GM18907 (cell line): ENCODE results near the gene AP2M1.
"Not testable (repeated sequence)": the region's sequence is repeated elsewhere in the genome, so short reads cannot be mapped to it uniquely, and the experiment has no call there.

Experiments
- ATAC-seq: cut with Tn5 transposase; IDR thresholded peaks from one replicate; pipeline ENCODE4 v1.9.1; 2021; ENCODE audit warnings: mild to moderate bottlenecking, moderate library complexity; ENCODE audit not compliant: unreplicated experiment

AP2M1 gene

DNA sequence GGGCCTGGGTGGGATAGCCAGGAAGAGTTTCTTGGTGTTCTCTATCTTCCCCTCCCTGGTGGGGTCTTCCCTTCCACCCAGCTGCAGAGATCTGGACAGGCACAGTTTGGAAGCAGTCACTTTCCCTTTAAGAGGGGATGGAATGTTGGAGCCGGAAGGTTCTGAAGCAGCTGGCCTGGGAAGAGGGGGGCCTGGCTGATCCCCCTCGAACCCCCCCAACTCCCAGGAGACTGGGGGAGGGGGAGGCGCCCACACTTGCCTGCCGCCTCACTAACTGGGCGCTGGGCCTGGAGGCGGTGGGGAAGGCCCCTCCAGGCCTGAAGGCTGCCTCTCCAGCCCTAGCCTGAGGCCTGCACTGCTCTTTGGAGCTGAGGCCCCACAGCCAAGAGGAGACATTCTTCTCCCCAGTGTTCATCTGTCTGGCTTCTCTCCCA lies 18.1 kb upstream of the AP2M1 start:
- no peak for ATAC-seq

DNA sequence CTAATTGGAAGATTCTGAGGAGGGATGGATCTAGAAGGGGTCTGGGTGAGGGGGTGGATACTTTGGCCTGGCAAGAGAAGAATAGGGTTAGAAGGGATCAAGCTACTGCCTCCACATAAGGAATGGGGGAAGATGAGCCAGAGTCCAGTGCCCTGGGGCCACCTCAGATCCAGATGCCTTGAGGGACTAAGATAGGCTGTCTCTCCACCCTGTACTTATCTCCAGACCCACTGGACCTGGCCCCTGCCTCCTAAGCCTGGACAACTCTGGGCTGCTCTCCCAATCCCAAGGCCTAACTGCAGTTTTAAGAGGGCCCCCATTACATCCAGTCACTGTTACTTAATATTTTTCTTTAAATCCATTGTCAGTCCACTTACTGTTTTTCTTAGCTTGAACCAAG lies 17.4 kb upstream of the AP2M1 start:
- ATAC-seq: no peak

DNA sequence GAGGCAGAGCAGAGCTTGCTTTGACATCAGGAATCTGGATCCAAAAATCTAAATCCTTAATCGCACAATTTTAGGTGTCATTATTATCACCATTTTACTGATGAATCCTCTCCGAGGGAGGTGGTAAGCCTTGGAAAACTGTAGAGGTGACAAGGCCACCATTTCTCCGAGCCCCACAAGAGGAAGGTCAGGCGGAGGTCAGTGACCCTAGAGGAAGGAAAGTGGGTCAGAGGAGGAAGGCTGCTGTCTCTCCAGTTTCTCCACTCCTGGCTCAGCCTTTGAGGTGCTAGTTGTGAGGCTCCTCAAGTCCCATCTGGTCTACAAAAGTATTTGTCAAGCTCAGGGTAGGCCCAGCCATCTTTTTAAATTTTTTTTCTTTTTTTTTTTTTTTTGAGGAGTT lies 16.3 kb upstream of the AP2M1 start:
- ATAC-seq: no peak

DNA sequence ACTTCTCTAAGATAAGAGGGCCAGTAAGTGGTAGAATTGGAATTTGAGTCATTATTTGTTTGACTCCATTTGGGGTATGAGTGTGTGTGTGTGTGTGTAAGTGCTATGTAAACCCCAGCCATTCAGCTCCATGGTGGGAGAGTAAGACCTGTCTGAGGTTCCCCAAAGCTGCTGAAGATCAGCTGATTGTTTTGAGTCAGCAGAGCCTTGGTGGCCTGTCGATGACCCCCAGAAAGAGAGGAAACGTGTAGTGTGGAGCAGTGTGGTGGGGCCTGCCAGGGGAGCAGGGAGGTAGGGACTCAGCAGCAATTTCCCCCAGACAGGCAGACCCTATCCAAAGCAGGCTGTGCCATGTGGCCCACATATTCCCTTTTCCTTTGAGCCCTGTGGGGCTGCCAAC lies 14.2 kb upstream of the AP2M1 start:
- ATAC-seq: no peak

DNA sequence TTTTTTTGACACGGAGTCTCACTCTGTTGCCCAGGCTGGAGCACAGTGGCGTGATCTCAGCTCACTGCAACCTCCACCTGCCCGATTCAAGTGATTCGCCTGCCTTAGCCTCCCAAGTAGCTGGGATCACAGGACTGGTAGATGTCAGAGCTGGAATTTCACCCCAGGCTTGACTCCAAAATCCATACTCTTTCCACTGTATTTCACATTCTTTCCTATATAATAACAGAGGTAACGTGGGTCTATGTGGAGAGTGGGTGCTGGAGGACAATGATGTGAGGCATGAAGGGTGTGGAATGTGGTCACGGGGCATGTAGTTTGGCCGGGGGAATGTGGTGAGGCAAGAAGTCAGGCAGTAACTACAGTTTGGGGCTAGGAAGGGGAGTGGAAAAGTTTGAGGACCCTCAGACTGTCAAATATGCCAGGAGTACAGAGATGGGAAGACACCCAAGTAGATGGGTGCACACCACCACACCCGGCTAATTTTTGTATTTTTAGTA lies 12.0 kb upstream of the AP2M1 start:
- ATAC-seq: not testable (repeated sequence)

DNA sequence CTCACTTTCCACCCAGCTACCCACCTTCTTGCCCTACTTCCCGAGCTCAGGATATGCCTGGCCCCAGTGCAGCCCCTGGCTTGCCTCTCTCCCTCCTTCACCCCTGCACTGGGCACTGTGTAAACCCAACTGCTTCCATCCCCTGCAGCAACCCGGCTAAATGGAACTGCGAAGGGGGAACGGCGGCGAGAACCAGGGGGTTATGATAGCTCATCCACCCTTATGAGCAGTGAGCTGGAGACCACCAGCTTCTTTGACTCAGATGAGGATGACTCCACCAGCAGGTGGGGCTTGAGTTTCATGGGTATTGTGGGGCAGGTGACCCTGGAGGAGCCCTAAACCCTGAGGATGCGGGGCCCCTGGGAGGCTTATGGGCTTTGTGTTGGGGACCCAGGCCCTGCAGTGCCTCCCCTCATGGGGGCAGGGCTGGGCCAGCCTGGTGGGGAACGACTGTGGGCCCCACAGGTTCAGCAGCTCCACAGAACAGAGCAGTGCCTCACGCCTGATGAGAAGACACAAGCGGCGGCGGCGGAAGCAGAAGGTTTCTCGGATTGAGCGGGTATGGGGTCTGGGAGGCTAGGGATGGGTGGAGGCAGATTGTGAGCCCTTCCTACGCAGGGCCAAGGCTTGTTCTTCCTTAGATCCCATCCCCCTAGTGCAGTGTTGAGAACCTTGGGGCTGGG lies 9.9 kb upstream of the AP2M1 start:
- ATAC-seq: no peak

DNA sequence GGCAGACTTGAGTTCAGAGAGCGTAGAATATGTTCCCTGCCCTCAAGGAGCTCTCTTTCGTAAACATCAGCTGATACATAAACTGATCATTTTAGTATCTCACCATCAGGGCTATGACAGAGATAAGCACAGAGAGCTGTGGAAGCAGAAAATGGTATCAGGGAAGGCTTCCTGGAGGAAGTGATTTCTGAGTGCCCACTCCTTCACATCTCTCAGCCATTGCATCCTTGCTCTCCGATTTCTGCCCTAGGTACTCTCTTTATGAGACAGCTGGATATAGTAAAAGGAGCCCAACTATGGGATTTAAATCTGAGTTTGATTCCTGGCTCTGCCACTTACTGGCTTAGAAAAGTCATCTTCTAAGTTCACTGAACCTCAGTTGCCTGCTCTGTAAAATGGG lies 9.1 kb upstream of the AP2M1 start:
- no peak for ATAC-seq

DNA sequence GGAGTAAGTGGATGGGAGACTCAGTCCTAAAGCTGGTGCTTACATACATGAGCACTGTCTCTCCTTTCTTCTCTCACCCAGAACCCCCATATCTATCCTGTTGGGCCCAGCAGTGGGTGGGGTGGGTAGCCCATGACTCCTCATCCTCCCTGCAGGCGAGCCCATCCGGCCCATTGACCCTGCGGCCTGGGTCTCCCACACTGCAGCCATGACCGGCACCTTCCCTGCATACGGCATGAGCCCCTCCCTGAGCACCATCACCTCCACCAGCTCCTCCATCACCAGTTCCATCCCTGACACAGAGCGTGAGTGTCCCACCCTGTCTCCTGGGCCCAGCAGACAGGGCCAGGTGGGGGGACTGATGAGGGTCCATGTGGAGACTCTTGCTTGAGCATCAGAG lies 8.0 kb upstream of the AP2M1 start:
- no peak for ATAC-seq

DNA sequence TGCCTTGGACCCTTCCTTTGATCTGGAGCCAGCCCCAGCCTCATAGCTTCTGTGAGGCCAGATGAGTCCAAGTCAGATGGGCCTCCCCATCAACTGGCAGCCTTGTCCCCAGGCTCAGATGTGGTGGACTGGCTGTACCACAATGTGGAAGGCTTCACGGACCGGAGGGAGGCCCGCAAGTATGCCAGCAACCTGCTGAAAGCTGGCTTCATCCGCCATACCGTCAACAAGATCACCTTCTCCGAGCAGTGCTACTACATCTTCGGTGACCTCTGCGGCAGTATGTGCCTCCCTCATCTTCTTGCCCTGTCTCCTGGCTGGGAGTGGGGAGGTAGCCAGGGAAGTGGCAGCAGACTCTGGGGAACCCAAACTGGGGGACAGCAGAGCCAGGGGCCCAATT lies 6.9 kb upstream of the AP2M1 start:
- ATAC-seq: no peak

DNA sequence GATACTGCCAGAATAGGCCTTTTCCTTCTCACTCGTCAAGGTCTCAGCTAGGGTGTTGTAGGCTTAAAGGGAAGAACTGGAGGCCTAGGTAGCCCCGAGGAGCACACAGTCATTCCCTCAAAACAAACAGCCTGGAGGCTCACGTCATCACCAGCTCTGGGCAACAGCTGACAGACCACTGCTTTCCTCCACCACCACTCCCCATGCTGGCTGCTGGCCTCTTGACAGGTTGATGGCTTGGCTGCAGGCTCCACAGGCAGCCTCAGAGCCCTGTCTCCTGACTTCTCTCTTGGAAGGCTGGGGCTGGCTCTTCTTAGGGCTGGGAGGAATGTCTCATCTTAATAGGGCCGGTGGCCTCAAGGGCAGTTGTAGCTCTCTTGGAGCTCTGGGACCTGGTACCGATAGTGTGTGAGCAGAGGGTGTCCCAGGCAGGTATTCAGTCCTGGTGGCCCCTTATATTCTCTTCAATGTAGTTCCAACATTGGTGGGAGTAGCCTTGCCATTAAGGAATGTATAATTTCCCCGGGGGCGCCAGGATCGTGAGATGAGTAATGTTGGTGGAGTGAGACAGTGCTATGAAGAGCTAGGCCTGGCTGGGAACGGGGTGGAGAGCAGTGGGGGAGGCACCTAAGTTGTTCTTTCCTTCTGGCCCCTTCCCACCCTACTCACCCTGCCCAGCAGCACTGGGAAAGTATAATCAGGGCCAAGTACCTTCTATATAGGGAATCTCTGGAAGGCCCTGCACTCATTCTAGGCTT lies 6.1 kb upstream of the AP2M1 start:
- no peak for ATAC-seq

DNA sequence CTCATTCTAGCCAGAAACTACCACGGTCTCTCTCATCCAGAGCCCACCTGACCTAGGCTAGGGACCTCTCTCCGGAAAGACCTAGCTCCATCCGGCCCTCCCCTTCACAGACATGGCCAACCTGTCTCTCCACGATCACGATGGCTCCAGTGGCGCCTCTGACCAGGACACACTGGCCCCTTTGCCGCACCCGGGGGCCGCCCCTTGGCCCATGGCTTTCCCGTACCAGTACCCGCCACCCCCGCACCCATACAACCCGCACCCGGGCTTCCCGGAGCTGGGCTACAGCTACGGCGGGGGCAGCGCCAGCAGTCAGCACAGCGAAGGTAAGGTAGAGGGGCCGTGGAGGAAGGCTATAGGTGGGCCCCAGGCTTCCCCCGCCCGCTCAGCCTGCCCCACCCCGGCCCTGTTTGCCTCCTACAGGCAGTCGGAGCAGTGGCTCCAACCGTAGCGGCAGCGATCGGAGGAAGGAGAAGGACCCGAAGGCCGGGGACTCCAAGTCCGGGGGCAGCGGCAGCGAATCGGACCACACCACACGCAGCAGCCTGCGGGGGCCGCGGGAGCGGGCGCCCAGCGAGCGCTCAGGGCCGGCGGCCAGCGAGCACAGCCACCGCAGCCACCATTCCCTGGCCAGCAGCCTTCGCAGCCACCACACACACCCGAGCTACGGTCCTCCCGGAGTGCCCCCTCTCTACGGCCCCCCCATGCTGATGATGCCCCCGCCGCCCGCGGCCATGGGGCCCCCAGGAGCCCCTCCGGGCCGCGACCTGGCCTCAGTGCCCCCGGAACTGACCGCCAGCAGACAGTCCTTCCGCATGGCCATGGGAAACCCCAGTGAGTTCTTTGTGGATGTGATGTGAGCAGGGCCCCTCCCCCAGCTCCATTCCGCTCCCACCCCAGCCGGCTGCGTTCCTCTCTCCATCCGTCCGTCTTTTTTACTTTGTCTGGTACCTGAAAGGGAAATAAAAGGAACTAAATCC lies 4.5 kb upstream of the AP2M1 start:
- no peak for ATAC-seq

DNA sequence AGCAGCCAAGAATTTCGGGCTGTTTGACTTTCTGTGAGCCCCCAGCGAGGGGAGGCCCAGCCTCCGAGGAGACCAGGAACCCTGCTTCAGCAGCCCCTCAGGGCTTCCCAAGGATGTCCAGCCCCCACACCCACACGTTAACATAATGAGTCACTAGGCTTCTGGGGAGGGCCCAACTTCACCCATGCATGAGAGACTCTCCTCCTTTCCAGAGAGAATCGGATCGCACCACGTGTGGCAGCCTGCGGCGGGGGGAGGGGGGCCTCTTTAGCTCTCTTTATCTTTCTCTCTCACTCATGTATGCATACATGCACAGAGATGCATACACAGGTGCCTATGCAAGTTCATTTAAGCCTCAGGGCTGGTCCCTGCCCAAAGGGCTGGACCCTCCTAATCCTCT lies 3.1 kb upstream of the AP2M1 start:
- ATAC-seq: no peak

DNA sequence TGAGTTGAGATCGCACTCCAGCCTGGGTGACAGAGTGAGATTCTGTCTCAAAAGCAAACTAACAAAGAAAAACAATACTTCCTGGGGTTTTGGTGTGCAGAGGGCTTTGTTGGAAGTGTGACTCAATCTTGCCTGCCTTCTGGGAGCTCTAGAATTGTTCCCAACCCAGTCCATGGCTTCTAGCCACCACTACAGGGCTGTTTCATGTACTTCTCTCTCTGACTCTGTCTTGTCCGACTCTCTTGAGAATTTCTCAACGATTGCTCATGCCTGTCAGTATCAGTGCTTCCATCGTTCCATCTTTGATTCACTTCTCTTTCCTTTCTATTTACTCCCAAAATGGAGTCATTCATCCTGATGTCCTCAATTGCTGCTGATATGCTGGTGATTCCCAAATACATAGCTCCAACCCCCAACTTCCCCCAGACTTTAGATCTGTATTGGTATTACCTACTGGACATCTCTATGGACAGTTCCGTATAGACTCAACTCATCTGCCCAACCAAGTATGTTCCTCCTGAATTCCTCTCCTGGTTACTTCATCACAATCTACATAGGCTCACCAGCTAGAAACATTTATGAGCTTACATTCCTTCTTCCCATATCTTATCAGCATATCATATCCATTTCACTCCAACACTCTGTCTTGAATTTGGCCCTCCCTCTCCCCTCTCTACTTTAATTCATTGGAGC lies 1.8 kb upstream of the AP2M1 start:
- ATAC-seq: no peak

DNA sequence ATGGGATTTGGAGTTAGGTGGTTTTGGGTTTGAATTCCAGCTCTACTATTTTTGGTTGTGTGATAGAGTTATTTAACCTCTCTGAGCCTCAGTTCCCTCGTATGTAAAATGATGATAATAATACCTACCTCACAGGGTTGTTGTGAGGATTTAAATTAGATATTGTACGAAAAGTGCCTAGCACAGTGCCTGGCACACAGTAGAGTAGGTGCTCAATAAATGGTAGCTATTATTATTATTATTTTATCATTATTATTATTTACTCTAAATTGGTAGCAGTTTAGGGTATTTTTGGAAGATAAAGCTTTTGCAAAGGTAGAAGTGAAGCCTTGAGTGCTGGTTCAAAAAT lies 1.3 kb upstream of the AP2M1 start:
- ATAC-seq: no peak

DNA sequence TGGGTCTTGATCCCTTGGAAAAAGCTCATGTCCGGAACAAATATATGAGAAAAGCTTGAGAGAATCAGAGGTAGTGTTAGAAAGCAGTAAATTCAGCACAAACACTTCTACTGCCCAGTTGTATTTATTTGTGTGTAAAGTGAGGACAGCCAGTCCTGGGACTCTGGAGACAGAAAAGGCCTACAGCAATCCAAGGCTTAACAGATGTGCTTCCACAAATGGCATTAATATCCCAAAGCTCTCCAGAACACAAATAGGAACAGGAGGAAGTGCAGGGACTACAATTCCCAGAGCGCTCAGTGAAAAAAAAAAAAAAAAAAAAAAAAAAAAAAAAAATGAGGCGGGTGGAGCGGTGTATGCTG lies 390 bp upstream of the AP2M1 start:
- ATAC-seq: no peak

DNA sequence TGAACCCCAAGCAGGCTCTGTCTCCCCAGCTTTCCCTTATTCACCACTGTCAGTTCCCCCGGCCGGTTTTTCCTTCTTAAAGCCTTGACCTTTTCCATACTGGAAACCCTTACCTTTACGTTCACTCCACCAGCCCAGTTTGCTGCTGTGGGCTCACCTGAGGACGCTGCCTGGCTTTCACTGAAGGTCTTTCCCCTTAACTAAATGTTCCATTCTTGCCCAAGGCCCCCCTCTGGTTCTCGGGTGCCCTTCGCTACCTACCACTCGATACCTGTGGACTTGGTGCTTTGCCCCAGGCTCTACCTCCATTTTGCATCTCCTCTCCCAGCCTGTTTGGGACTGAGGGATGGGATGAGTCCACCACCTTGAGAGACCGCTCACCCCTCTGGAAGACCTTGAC lies 851 bp downstream of the AP2M1 start:
- ATAC-seq: no peak

DNA sequence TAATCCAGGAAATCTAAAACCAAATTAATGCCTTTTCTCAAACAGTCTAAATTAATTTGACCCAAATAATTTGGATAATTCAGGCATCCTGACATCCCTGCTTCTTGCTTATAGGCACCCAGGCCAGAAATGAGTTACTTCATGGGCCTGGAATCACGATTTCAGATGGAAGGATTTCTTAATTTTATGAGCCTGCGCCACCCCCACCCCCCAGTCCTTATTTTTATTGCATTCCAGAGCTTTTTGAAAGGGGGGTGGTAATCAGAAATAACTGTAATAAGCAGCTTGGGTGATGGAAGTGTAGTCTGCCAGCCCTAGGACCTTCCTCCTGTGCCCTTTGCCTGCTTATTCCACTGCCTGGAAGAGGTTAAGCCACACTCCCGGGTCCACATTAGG lies 1.3 kb downstream of the AP2M1 start:
- ATAC-seq: no peak

DNA sequence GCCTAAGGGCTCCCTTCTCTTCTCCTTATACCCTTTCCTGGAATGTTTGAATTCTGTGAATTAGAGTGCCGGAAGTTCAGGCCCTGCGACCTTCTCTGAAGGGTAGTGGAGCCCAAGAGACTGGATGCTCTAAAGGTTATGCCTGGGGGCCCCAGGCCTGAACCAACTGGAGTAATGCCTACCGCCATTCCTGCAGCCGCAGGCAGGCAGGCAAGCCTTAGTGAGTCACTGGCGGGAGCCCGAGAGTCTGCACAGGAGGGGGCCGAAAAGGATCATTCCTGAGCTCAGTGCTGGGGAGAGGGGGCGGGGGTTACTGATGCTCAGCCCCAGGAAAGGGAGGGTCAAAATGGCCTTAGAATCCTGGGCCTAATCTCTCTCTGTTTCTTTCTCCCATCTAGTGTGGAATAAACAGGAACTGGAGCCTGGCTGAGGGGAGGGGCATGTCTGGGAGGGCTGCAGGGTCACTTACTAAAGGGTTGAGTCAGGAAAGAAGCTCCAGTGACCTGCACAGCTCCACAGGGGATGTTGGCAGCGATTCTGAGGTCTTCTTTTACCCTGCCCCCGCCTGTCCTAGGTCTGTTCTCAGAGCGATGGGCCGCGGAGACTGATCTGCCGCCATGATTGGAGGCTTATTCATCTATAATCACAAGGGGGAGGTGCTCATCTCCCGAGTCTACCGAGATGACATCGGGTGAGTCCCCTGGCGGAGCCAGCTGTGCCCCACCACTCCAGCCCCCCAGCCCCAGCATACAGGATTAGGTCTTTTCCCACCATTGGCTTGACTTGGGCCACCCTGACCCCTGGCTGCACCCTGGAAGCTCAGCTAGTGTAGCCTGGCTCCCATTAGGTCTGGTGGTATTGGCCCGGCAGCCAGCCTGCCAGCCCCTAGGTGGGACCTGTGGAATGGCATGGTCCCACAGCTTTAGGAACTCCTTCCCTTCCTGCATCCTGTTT lies 2.0 kb downstream of the AP2M1 start:
- no peak for ATAC-seq

DNA sequence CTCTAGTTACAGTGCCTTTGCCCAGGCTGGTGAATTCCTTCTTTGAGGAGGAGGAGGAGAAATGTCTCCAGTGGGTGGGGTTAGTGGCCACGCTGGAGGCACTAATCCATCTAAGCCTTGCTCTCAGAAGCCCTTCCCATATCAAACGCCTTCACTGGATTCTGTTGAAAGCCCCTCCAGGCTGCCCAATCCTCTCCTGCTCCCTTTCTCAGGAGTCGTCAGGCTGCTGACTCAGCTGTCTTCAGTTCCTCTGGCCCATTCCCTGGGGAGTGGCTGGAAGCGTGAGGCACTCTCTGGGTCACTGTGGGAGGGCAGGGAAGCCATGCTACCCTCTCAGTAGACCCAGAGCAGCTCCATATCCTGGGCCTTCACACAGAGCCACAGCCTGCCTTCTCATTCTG lies 2.7 kb downstream of the AP2M1 start:
- ATAC-seq: no peak

DNA sequence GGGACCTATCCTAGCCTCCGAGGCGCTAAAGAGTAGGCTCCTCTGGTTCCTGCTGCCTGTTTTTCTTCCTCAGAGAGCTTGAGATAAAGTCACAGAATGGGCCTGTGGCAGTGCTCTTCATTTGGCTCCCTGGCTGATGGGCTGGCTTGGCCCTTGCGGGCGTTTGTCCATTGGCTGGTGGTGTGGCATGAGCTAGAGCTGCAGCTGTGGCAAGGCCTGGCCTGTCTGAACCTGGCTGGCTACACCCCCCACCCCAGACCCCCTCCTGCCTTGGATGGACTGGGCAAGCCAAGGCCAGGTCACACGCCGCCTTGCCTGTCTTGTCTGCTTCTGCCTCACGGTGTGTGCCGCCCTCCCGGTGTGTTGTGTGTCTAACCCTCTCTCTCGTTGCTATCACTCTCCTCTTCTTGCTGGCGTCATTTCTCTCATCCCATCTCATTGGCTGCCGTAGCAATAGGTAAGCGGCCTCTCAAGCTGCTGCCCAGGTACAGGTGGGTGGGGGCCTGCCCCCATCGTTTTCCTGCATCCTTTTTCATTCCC lies 3.2 kb downstream of the AP2M1 start:
- ATAC-seq: no peak
